Measurements from ENCODE around the gene RAB1B.

GRCh38 chr11:66321606-66322005 is 53.2 kb downstream of the RAB1B start:
- TF ChIP-seq, protein P1, sequence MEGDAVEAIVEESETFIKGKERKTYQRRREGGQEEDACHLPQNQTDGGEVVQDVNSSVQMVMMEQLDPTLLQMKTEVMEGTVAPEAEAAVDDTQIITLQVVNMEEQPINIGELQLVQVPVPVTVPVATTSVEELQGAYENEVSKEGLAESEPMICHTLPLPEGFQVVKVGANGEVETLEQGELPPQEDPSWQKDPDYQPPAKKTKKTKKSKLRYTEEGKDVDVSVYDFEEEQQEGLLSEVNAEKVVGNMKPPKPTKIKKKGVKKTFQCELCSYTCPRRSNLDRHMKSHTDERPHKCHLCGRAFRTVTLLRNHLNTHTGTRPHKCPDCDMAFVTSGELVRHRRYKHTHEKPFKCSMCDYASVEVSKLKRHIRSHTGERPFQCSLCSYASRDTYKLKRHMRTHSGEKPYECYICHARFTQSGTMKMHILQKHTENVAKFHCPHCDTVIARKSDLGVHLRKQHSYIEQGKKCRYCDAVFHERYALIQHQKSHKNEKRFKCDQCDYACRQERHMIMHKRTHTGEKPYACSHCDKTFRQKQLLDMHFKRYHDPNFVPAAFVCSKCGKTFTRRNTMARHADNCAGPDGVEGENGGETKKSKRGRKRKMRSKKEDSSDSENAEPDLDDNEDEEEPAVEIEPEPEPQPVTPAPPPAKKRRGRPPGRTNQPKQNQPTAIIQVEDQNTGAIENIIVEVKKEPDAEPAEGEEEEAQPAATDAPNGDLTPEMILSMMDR (IDR thresholded peaks at IDR 0.05), result no peak
- no peak for TF ChIP-seq EP300 (IDR thresholded peaks at IDR 0.05; ENCODE audit: low read depth)

All from transverse colon (tissue), 3 donors.